Measurements from ENCODE around the gene ABCC4. TPM values are rescaled to one million over a fixed set of nuclear protein-coding genes. Genes with fewer than 3 reads are reported as not detected.
"Not testable (repeated sequence)": the region's sequence is repeated elsewhere in the genome, so short reads cannot be mapped to it uniquely, and the experiment has no call there.

The ABCC4 gene
- polyA plus RNA-seq, 1 donor = 15.1 TPM

GRCh38 chr13:95200386-95200957 lies 100.8 kb downstream of the ABCC4 start:
- no CpG with 5 or more reads among the region's 13 CpGs for WGBS (ENCODE audit: insufficient coverage, low lambda C conversion rate)
- DNase-seq; H3K36me3 ChIP-seq (ENCODE audit: control insufficient read depth, insufficient read depth, low read length); H3K27ac ChIP-seq (ENCODE audit: low read length); H3K27me3 ChIP-seq (ENCODE audit: control insufficient read depth, insufficient read depth, low read length); H3K9me3 ChIP-seq (ENCODE audit: control insufficient read depth, low read depth, low read length); H3K4me1 ChIP-seq (ENCODE audit: control insufficient read depth, insufficient read depth, low read length); H3K4me3 ChIP-seq (ENCODE audit: low read length): not testable (repeated sequence)

DNA sequence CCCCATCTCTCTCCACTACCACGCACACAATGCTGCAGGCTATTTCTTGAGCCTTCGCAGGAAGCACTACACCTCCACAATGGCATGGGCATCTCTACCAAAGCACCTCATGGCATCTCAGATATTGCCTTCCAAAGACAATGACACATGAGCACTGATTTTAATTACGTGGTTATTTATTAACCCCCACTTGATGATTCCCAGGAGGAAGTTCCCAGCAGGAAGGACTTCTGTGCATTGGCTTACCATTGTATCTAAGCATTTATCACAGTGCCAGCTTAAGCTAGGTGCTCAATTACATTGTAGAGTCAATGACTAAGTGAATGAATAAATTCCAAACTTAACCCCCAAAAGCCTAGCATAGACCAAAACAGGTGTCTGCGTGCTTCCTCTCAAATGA lies 101.4 kb downstream of the ABCC4 start:
- DNase-seq = no peak
- Histone ChIP-seq H3K9me3 (ENCODE audit: control insufficient read depth, low read depth, low read length) (no peaks in the 10 kb centered on the region), H3K4me1 (ENCODE audit: control insufficient read depth, insufficient read depth, low read length) (no peaks in the 10 kb centered on the region), H3K27me3 (ENCODE audit: control insufficient read depth, insufficient read depth, low read length) (no peaks in the 10 kb centered on the region), H3K36me3 (ENCODE audit: control insufficient read depth, insufficient read depth, low read length) (no peaks in the 10 kb centered on the region), H3K27ac (ENCODE audit: low read length) (no peak overlapping the region), H3K4me3 (ENCODE audit: low read length) (no peak overlapping the region)
- no CpG with 5 or more reads among the region's 4 CpGs for WGBS (ENCODE audit: insufficient coverage, low lambda C conversion rate)

DNA sequence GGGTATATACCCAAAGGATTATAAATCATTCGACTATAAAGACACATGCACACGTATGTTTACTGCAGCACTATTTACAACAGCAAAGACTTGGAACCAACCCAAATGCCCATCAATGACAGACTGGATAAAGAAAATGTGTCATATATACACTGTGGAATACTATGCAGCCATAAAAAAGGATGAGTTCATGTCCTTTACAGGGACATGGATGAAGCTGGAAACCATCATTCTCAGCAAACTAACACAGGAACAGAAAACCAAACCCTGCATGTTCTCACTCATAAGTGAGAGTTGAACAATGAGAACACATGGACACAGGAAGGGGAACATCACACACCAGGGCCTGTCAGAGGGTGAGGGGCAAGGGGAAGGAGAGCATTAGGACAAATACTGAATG lies 102.6 kb downstream of the ABCC4 start:
- H3K9me3 ChIP-seq (ENCODE audit: control insufficient read depth, low read depth, low read length); H3K27me3 ChIP-seq (ENCODE audit: control insufficient read depth, insufficient read depth, low read length); DNase-seq; H3K36me3 ChIP-seq (ENCODE audit: control insufficient read depth, insufficient read depth, low read length); H3K4me3 ChIP-seq (ENCODE audit: low read length); H3K4me1 ChIP-seq (ENCODE audit: control insufficient read depth, insufficient read depth, low read length); H3K27ac ChIP-seq (ENCODE audit: low read length): not testable (repeated sequence)
- no CpG with 5 or more reads among the region's 2 CpGs for WGBS (ENCODE audit: insufficient coverage, low lambda C conversion rate)

DNA sequence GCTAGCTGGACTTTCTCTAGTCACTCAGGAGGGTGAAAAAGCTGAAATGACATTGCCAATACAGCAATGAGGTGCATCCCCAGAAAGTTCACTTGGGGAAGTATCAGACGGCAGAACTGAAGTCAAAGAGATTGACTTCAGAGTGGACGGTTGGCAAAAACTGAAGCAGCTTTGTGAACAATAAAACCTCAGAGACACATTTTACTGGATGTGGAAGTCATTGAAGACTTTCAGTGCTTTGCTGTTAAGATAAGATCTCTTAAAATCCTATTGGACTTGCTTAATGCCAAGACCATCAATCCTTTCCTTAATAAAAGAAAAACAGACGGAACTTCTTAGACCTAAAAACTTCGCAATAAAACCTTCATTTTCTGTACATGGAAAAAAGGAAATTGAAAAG lies 103.7 kb downstream of the ABCC4 start:
- Histone ChIP-seq H3K4me1 (ENCODE audit: control insufficient read depth, insufficient read depth, low read length) (no peaks in the 10 kb centered on the region), H3K4me3 (ENCODE audit: low read length) (no peak overlapping the region), H3K27me3 (ENCODE audit: control insufficient read depth, insufficient read depth, low read length) (no peaks in the 10 kb centered on the region), H3K36me3 (ENCODE audit: control insufficient read depth, insufficient read depth, low read length) (peaks cover 7% of the 10 kb centered on the region), H3K9me3 (ENCODE audit: control insufficient read depth, low read depth, low read length) (no peaks in the 10 kb centered on the region), H3K27ac (ENCODE audit: low read length) (no peak overlapping the region)
- 90% methylated on average over 2 of the region's 4 CpGs for WGBS (ENCODE audit: insufficient coverage, low lambda C conversion rate)
- DNase-seq = no peak

- H3K9me3 ChIP-seq (ENCODE audit: control insufficient read depth, low read depth, low read length) = no peaks in the 10 kb centered on the region
- peaks cover 7% of the 10 kb centered on the region for H3K36me3 ChIP-seq (ENCODE audit: control insufficient read depth, insufficient read depth, low read length)
- no peak overlapping the region for H3K4me3 ChIP-seq (ENCODE audit: low read length)
- H3K4me1 ChIP-seq (ENCODE audit: control insufficient read depth, insufficient read depth, low read length) = no peaks in the 10 kb centered on the region
- 72% methylated on average over 2 of the region's 6 CpGs for WGBS (ENCODE audit: insufficient coverage, low lambda C conversion rate)
- H3K27ac ChIP-seq (ENCODE audit: low read length) = no peak overlapping the region
- DNase-seq = no peak
- no peaks in the 10 kb centered on the region for H3K27me3 ChIP-seq (ENCODE audit: control insufficient read depth, insufficient read depth, low read length)
Measured at GRCh38 chr13:95195146-95195545, 106.1 kb downstream of the ABCC4 start.

GRCh38 chr13:95193509-95194230 lies 107.6 kb downstream of the ABCC4 start:
- H3K27ac ChIP-seq (ENCODE audit: low read length) = no peak overlapping the region
- DNase-seq = peak in 1 of 2 donors; percentile 18
- no CpG with 5 or more reads among the region's 13 CpGs for WGBS (ENCODE audit: insufficient coverage, low lambda C conversion rate)

DNA sequence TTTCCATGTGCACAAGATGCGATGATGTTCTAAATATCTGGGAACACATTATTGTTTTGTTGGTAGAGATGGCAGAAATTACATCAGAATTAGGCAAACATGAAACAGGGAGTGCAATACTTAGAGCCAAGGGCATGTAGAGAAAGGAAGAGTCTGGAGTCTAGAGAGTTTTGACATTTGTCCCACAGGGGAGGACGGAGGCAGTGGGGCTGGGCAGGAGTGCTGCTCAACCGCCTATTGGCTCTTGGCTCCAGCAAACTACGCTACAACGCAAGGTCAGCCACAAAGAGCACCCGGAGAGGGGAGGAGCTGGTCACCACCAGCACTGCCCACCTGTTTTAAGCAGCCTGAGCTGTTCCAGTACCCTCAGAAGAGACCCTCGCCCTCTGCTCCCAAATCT lies 108.3 kb downstream of the ABCC4 start:
- no peaks in the 10 kb centered on the region for H3K27me3 ChIP-seq (ENCODE audit: control insufficient read depth, insufficient read depth, low read length)
- WGBS (ENCODE audit: insufficient coverage, low lambda C conversion rate) = no CpG with 5 or more reads among the region's 7 CpGs
- H3K4me3 ChIP-seq (ENCODE audit: low read length) = no peak overlapping the region
- peaks cover 7% of the 10 kb centered on the region for H3K36me3 ChIP-seq (ENCODE audit: control insufficient read depth, insufficient read depth, low read length)
- H3K9me3 ChIP-seq (ENCODE audit: control insufficient read depth, low read depth, low read length) = no peaks in the 10 kb centered on the region
- H3K27ac ChIP-seq (ENCODE audit: low read length) = no peak overlapping the region
- DNase-seq = no peak
- H3K4me1 ChIP-seq (ENCODE audit: control insufficient read depth, insufficient read depth, low read length) = no peaks in the 10 kb centered on the region

More at GRCh38 chr13:95193509-95194230, 107.6 kb downstream of the ABCC4 start:
- Histone ChIP-seq H3K4me3 (ENCODE audit: low read length) (no peak overlapping the region), H3K27me3 (ENCODE audit: control insufficient read depth, insufficient read depth, low read length) (no peaks in the 10 kb centered on the region), H3K36me3 (ENCODE audit: control insufficient read depth, insufficient read depth, low read length) (peaks cover 7% of the 10 kb centered on the region), H3K4me1 (ENCODE audit: control insufficient read depth, insufficient read depth, low read length) (no peaks in the 10 kb centered on the region), H3K9me3 (ENCODE audit: control insufficient read depth, low read depth, low read length) (no peaks in the 10 kb centered on the region)

- H3K9me3 ChIP-seq (ENCODE audit: control insufficient read depth, low read depth, low read length); H3K36me3 ChIP-seq (ENCODE audit: control insufficient read depth, insufficient read depth, low read length); DNase-seq; H3K4me1 ChIP-seq (ENCODE audit: control insufficient read depth, insufficient read depth, low read length); H3K4me3 ChIP-seq (ENCODE audit: low read length); H3K27ac ChIP-seq (ENCODE audit: low read length); H3K27me3 ChIP-seq (ENCODE audit: control insufficient read depth, insufficient read depth, low read length): not testable (repeated sequence)
- WGBS (ENCODE audit: insufficient coverage, low lambda C conversion rate) = 100% methylated on average over 1 of the region's 5 CpGs
Measured at GRCh38 chr13:95192564-95192945, 108.7 kb downstream of the ABCC4 start.

GRCh38 chr13:95191821-95192563 lies 109.3 kb downstream of the ABCC4 start:
- no CpG with 5 or more reads among the region's 9 CpGs for WGBS (ENCODE audit: insufficient coverage, low lambda C conversion rate)
- no peaks in the 10 kb centered on the region for H3K4me1 ChIP-seq (ENCODE audit: control insufficient read depth, insufficient read depth, low read length)
- H3K4me3 ChIP-seq (ENCODE audit: low read length) = no peak overlapping the region
- H3K36me3 ChIP-seq (ENCODE audit: control insufficient read depth, insufficient read depth, low read length) = peaks cover 7% of the 10 kb centered on the region
- H3K9me3 ChIP-seq (ENCODE audit: control insufficient read depth, low read depth, low read length) = no peaks in the 10 kb centered on the region
- no peaks in the 10 kb centered on the region for H3K27me3 ChIP-seq (ENCODE audit: control insufficient read depth, insufficient read depth, low read length)
- peak; percentile 59 to 64 for DNase-seq
- H3K27ac ChIP-seq (ENCODE audit: low read length) = no peak overlapping the region

GRCh38 chr13:95188128-95188527 lies 113.1 kb downstream of the ABCC4 start:
- no peak overlapping the region for H3K4me3 ChIP-seq (ENCODE audit: low read length)
- no peaks in the 10 kb centered on the region for H3K9me3 ChIP-seq (ENCODE audit: control insufficient read depth, low read depth, low read length)
- H3K27me3 ChIP-seq (ENCODE audit: control insufficient read depth, insufficient read depth, low read length) = no peaks in the 10 kb centered on the region
- H3K27ac ChIP-seq (ENCODE audit: low read length) = no peak overlapping the region
- WGBS (ENCODE audit: insufficient coverage, low lambda C conversion rate) = no CpG with 5 or more reads among the region's 7 CpGs
- H3K4me1 ChIP-seq (ENCODE audit: control insufficient read depth, insufficient read depth, low read length) = no peaks in the 10 kb centered on the region
- no peak for DNase-seq
- H3K36me3 ChIP-seq (ENCODE audit: control insufficient read depth, insufficient read depth, low read length) = no peaks in the 10 kb centered on the region
